HG03039 (cell line): ENCODE results near the gene PHLDB2.
"Not testable (repeated sequence)": the region's sequence is repeated elsewhere in the genome, so short reads cannot be mapped to it uniquely, and the experiment has no call there.

Source experiments
- ATAC-seq: cut with Tn5 transposase; IDR thresholded peaks from one replicate; pipeline ENCODE4 v1.9.1; 2021; ENCODE audit warnings: mild to moderate bottlenecking, moderate library complexity; ENCODE audit not compliant: unreplicated experiment

The PHLDB2 gene

GRCh38 chr3:111859061-111859973, at the start of gene PHLDB2:
Gene PHLDB2 (plus strand): TSS chr3:111859265. CDS start chr3:111884078, 24,813 bp downstream.
- no peak for ATAC-seq

DNA sequence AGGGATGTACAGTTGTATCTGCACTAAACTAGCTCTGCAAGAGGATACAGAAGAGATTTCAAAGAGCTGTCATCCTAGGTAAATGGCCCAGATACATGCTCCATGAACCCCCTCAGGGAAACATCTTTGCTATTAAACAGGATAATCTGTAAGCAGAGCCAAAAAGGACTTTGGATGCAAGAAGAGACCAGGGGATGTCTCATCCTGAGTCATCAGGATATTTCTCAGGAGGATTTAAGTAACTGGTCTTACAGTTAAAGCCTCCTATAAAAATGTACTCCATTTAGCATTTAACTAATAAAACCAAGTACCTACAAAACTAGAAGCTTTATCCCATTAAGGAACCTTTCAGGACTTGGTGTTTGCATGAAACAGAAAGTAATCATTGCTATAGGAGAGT, 48.2 kb upstream of the PHLDB2 start:
- ATAC-seq: no peak

GRCh38 chr3:111811811-111812210, 47.3 kb upstream of the PHLDB2 start:
- ATAC-seq: no peak

- ATAC-seq: no peak
These were observed 46.4 kb upstream of the PHLDB2 start for GRCh38 chr3:111812701-111813100.

- no peak for ATAC-seq
These were observed 45.6 kb upstream of the PHLDB2 start for GRCh38 chr3:111813441-111813840.

- no peak for ATAC-seq
These were observed 45.1 kb upstream of the PHLDB2 start for GRCh38 chr3:111813979-111814378.

- ATAC-seq: not testable (repeated sequence)
These were observed 42.3 kb upstream of the PHLDB2 start for GRCh38 chr3:111816771-111817170.

DNA sequence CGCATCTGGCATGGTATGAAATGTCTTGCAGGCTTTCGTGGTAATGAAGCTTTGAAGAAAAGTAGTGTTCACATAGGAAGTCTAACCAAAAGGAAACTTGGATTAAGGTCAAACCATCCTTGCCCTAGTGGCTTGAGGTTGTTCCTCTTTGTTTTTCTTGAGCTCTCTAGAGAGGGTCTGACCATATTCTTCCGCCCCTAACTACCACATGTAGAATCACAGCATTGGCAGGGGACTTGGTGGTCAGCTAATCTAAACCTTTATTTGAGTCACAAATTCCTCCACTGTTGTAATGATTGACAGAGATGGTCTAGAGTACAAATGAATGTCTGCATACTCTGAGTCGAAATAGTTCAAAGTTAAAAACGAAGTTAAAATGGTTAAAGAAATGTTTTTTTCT, 39.1 kb upstream of the PHLDB2 start:
- ATAC-seq: no peak

- ATAC-seq: no peak
These were observed 38.4 kb upstream of the PHLDB2 start for GRCh38 chr3:111820651-111821050.

DNA sequence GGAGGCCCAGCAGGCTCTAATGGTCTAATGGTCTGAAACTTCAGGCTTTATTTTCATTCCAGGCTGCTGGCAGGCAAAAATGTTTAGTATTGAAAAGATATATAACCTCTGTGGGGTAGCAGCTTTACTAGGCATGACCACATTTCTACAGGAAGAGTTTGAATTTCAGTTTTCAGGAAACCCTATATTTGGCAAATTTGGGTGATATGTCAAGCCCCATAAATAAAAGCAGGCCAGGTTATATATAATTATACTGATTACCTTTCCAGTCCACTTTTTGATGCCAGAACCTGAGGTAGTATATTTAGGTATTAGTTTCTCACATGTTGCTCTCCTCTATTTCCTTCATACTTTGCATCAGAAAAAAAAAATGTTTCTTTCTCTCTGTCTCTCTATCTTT, 37.2 kb upstream of the PHLDB2 start:
- no peak for ATAC-seq

- ATAC-seq: no peak
These were observed 36.3 kb upstream of the PHLDB2 start for GRCh38 chr3:111822804-111823203.

- no peak for ATAC-seq
These were observed 35.7 kb upstream of the PHLDB2 start for GRCh38 chr3:111823341-111823855.

DNA sequence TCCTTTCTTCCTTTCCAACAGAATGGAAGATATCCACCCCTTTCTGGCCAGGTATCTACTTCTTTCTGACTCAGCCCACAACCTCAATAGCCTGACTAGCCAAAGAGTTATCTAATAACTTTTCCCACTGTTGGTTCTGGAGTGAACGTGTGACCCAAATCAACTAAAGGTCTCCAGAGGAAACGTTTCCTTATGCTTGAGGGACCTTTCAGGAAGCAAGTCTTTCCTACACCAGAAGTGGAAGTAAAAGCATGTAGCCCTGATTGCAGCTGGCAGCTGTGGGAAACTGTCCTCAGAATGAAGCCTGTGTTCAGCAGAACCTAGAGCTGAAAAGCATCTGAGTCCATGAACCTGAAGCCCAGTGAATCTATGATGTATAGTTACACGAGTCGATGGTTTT, 34.7 kb upstream of the PHLDB2 start:
- ATAC-seq: no peak

DNA sequence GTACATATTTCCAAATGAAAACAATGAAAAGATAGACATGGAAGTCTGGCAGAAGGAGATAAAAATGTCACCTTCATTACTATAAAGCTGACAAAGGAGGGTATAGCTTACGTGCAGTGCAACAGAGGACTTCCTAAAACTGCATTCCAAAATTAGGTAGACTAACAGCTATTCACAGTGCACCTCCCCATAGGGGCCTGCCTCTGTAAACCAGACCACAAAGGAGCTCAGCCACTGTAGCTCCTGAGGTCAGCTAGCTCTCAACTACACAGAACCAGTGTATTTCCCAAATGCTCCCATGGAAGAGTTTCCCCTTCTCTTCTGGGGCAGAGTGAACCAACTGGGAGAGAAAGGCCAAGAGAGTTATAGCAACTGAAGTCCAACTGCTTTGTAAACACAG, 31.2 kb upstream of the PHLDB2 start:
- no peak for ATAC-seq

DNA sequence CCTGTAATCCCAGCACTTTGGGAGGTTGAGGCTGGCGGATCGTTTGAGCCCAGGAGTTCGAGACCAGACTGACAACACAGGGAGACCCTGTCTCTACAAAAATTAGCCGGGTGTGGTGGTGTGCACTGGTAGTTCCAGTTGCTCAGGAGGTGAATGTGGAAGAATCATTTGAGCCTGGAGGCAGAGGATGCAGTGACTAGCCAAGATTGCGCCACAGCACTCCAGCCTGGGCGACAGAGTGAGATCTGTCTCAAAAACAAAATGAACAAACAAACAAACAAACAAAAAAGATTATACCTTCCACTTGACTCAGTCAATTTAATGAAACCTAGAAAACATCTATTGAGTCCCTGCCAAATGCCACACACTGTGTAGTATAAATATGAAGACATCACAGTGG, 30.5 kb upstream of the PHLDB2 start:
- ATAC-seq: no peak

- no peak for ATAC-seq
These were observed 30.0 kb upstream of the PHLDB2 start for GRCh38 chr3:111829023-111829422.

GRCh38 chr3:111831840-111832239, 27.2 kb upstream of the PHLDB2 start:
- no peak for ATAC-seq

- no peak for ATAC-seq
These were observed 22.0 kb upstream of the PHLDB2 start for GRCh38 chr3:111837112-111837511.

GRCh38 chr3:111838133-111838532, 20.9 kb upstream of the PHLDB2 start:
- ATAC-seq: no peak

- ATAC-seq: no peak
These were observed 13.0 kb upstream of the PHLDB2 start for GRCh38 chr3:111846039-111846438.

- no peak for ATAC-seq
These were observed 12.3 kb upstream of the PHLDB2 start for GRCh38 chr3:111846717-111847116.

DNA sequence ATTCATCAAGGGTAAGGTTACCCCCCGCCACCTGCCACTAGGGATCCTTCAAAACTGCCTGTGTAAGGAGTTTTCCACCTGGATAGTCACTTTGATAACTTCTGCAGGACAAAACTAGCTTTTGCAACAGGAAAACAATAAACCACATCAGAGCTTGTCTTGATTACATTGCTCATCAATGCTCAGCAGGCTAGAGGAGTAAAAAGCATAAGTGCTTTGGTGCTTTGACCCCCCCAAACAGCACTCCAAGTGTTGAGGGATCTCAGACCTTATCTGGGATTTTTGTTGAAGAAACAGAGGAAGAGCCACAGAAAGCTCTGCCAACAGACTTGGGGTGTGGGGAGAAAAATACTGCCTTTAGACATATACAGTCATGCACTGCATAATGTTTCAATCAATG, 10.8 kb upstream of the PHLDB2 start:
- no peak for ATAC-seq

DNA sequence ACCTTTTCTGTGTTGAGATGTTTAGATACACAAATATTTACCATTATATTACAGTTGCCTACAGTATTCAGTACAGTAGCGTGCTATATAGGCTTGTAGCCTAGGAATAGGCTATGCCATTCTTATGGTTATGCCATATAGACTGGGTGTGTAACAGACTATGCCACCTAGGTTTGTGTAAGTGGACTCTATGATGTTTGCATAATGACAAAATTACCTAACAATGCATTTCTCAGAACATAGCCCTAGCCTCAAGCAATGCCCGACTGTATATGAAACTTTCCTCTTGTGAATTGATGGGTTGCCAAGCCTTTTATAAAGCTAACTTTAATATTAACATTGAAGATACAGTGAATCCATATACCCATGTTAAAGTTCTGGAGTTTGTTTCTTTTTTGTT, 10.3 kb upstream of the PHLDB2 start:
- ATAC-seq: no peak
